Naive thymus-derived CD4-positive, alpha-beta T cell (primary cell): ENCODE measurements around the gene IL17D. TPM values are rescaled to one million over a fixed set of nuclear protein-coding genes. Genes with fewer than 3 reads are reported as not detected.

Experiments
- ATAC-seq: fragments of 150-1000 bp; cut with Tn5 transposase; 2 replicates; pipeline ENCODE4 v1.10.0; 2021; ENCODE audit warnings: mild to moderate bottlenecking, moderate library complexity
- CTCF ChIA-PET: fragments of 350-600 bp; sonication (Branson Sonifier 250); formaldehyde crosslinking; loops from one replicate; lab custom pipeline; 2021; ENCODE audit warnings: antibody characterized with exemption; lab: Charles Lee
- POLR2A ChIA-PET: fragments of 350-600 bp; sonication (Branson Sonifier 250); formaldehyde crosslinking; loops from one replicate; lab custom pipeline; 2021; ENCODE audit warnings: antibody characterized with exemption, inconsistent platforms; lab: Charles Lee
- DNase-seq, 9 donors: peaks; one replicate each; pipeline versions ENCODE4 v3.0.0 to v3.0.0-alpha.2; 2020 to 2022; ENCODE audit warnings: mixed read lengths in 1 of 9
- H3K27ac ChIP-seq: one replicate; pipeline ENCODE4 v1.7.0; 2013; ENCODE audit warnings: mild to moderate bottlenecking, low read depth, low read length, moderate library complexity
- H3K27me3 ChIP-seq, 2 donors: one replicate each; pipeline ENCODE4 v1.7.0; 2013; ENCODE audit warnings: low read length in 2 of 2, mild to moderate bottlenecking in 2 of 2, moderate library complexity in 2 of 2; ENCODE audit not compliant: control insufficient read depth in 2 of 2, insufficient read depth in 2 of 2
- H3K36me3 ChIP-seq, 3 experiments: 1 replicate in 2 of 3; 2 replicates in 1 of 3; pipeline ENCODE4 v1.7.0; 2013; ENCODE audit warnings: low read length in 3 of 3, mild to moderate bottlenecking in 3 of 3, moderate library complexity in 1 of 3; ENCODE audit not compliant: insufficient read depth in 3 of 3, control insufficient read depth in 2 of 3
- H3K4me1 ChIP-seq, 2 donors: one replicate each; pipeline ENCODE4 v1.7.0; 2013; ENCODE audit warnings: low read length in 2 of 2, mild to moderate bottlenecking in 2 of 2, moderate library complexity in 1 of 2; ENCODE audit not compliant: control insufficient read depth in 2 of 2, insufficient read depth in 2 of 2
- H3K4me3 ChIP-seq: 2 replicates; pipeline ENCODE4 v1.7.0; 2013; ENCODE audit warnings: mild to moderate bottlenecking, low read length
- H3K9me3 ChIP-seq, 3 experiments: 1 replicate in 2 of 3; 2 replicates in 1 of 3; pipeline ENCODE4 v1.7.0; 2013; ENCODE audit warnings: low read length in 3 of 3; ENCODE audit not compliant: control insufficient read depth in 2 of 3
- H3K27ac Mint-ChIP-seq, 9 donors: one replicate each; pipeline ENCODE4 v1.8.0; 2020 to 2022; ENCODE audit warnings: mixed read lengths in 9 of 9, mild to moderate bottlenecking in 8 of 9, moderate library complexity in 5 of 9, inconsistent platforms in 2 of 9
- H3K27me3 Mint-ChIP-seq, 5 donors: one replicate each; pipeline ENCODE4 v1.8.0; 2021 to 2022; ENCODE audit warnings: mixed read lengths in 5 of 5, mild to moderate bottlenecking in 1 of 5
- H3K36me3 Mint-ChIP-seq, 5 donors: one replicate each; pipeline ENCODE4 v1.8.0; 2020 to 2022; ENCODE audit warnings: mixed read lengths in 5 of 5, mild to moderate bottlenecking in 3 of 5, inconsistent platforms in 1 of 5
- H3K4me1 Mint-ChIP-seq, 7 donors: one replicate each; pipeline ENCODE4 v1.8.0; 2020 to 2022; ENCODE audit warnings: mixed read lengths in 7 of 7, mild to moderate bottlenecking in 3 of 7, inconsistent platforms in 1 of 7
- H3K4me3 Mint-ChIP-seq, 10 donors: one replicate each; pipeline ENCODE4 v1.8.0; 2020 to 2022; ENCODE audit warnings: mild to moderate bottlenecking in 10 of 10, mixed read lengths in 10 of 10, moderate library complexity in 6 of 10, inconsistent platforms in 2 of 10
- H3K9me3 Mint-ChIP-seq, 11 donors: one replicate each; pipeline ENCODE4 v1.8.0; 2020 to 2022; ENCODE audit warnings: mixed read lengths in 11 of 11, mild to moderate bottlenecking in 4 of 11, inconsistent platforms in 1 of 11, moderate library complexity in 1 of 11
- intact Hi-C, 2 donors: fragments of 100-400 bp; cut with micrococcal nuclease; formaldehyde crosslinking; loops; one replicate each; pipeline ENCODE4 v1.15.1; 2023
- polyA plus RNA-seq, 2 donors: library from polyadenylated mRNA; unstranded; fragments of 300-500 nt; fragmentation: Illumina TruSeq; gene quantifications; one replicate each; pipeline ENCODE4 v1.2.3, GENCODE V29; 2021
- total RNA-seq, 6 experiments: library from RNA in 5 of 6; stranded (reverse) in 5 of 6; gene quantifications; 1 replicate in 5 of 6; 2 replicates in 1 of 6; pipeline ENCODE4 v1.2.3 and lab custom pipeline; 2021 to 2026

The IL17D gene
- total and polyA plus RNA-seq, 7 experiments from 2014 or later = 0.10 to 0.32 (median 0.19) TPM; not detected in 4

GRCh38 chr13:20720499-20720898, 17.0 kb downstream of the IL17D start:
- ChIA-PET POLR2A (no interaction called here), CTCF (interaction anchor here (0.6 kb wide), 1 partner anchor 181 kb away, joined by 3 read pairs; no protein-coding TSS in a partner anchor)
- Histone ChIP-seq H3K4me1 (no peaks in the 10 kb centered on the region), H3K27ac (no peak overlapping the region), H3K9me3 (no peaks in the 10 kb centered on the region), H3K36me3 (no peaks in the 10 kb centered on the region), H3K27me3 (no peaks in the 10 kb centered on the region), H3K4me3 (no peak overlapping the region)
- Mint-ChIP-seq H3K36me3 (no peaks in the 10 kb centered on the region), H3K9me3 (no peaks in the 10 kb centered on the region), H3K27ac (no peak overlapping the region), H3K4me1 (peaks cover 0 to 8% (median 3%) of the 10 kb centered on the region in 7 donors), H3K4me3 (peak overlapping the region in 1 of 10 donors; percentile 34), H3K27me3 (peaks cover 10 to 18% (median 14%) of the 10 kb centered on the region in 5 donors)
- DNase-seq = no peak
- intact Hi-C loops = no loop called here
- no peak for ATAC-seq

GRCh38 chr13:20721058-20721453, 17.6 kb downstream of the IL17D start:
- no peak overlapping the region for H3K27ac Mint-ChIP-seq
- no peak overlapping the region for H3K4me3 ChIP-seq

DNA sequence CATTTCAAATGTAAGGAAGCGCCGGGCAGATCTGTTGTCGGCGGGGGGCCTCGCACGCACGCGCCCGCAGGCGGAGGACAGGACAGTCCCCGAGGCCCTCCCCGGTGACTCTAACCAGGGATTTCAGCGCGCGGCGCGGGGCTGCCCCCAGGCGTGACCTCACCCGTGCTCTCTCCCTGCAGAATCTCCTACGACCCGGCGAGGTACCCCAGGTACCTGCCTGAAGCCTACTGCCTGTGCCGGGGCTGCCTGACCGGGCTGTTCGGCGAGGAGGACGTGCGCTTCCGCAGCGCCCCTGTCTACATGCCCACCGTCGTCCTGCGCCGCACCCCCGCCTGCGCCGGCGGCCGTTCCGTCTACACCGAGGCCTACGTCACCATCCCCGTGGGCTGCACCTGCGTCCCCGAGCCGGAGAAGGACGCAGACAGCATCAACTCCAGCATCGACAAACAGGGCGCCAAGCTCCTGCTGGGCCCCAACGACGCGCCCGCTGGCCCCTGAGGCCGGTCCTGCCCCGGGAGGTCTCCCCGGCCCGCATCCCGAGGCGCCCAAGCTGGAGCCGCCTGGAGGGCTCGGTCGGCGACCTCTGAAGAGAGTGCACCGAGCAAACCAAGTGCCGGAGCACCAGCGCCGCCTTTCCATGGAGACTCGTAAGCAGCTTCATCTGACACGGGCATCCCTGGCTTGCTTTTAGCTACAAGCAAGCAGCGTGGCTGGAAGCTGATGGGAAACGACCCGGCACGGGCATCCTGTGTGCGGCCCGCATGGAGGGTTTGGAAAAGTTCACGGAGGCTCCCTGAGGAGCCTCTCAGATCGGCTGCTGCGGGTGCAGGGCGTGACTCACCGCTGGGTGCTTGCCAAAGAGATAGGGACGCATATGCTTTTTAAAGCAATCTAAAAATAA, 18.2 kb downstream of the IL17D start:
- Histone ChIP-seq H3K4me1 (no peaks in the 10 kb centered on the region), H3K9me3 (no peaks in the 10 kb centered on the region), H3K36me3 (no peaks in the 10 kb centered on the region), H3K27ac (no peak overlapping the region), H3K4me3 (no peak overlapping the region), H3K27me3 (no peaks in the 10 kb centered on the region)
- Mint-ChIP-seq H3K27ac (no peak overlapping the region), H3K9me3 (no peaks in the 10 kb centered on the region), H3K27me3 (peaks cover 10 to 18% (median 14%) of the 10 kb centered on the region in 5 donors), H3K4me1 (peaks cover 0 to 8% (median 3%) of the 10 kb centered on the region in 7 donors), H3K36me3 (peaks cover 0 to 4% (median 0%) of the 10 kb centered on the region in 5 donors), H3K4me3 (peak overlapping the region in 9 of 10 donors; percentile 23 to 78 (median 53))
- ChIA-PET POLR2A (no interaction called here), CTCF (no interaction called here)
- intact Hi-C loops = no loop called here
- peak; percentile 44 for ATAC-seq
- peak in 1 of 9 donors; percentile 10 for DNase-seq

More at GRCh38 chr13:20721058-20721453, 17.6 kb downstream of the IL17D start:
- ATAC-seq = no peak
- Histone ChIP-seq H3K36me3 (no peaks in the 10 kb centered on the region), H3K27ac (no peak overlapping the region), H3K4me1 (no peaks in the 10 kb centered on the region), H3K27me3 (no peaks in the 10 kb centered on the region), H3K9me3 (no peaks in the 10 kb centered on the region)
- Mint-ChIP-seq H3K4me1 (peaks cover 0 to 8% (median 3%) of the 10 kb centered on the region in 7 donors), H3K9me3 (no peaks in the 10 kb centered on the region), H3K36me3 (no peaks in the 10 kb centered on the region), H3K4me3 (peak overlapping the region in 3 of 10 donors; percentile 34 to 59 (median 53)), H3K27me3 (peaks cover 10 to 18% (median 14%) of the 10 kb centered on the region in 5 donors)
- intact Hi-C loops = no loop called here
- CTCF ChIA-PET = no interaction called here
- DNase-seq = no peak
- POLR2A ChIA-PET = no interaction called here

DNA sequence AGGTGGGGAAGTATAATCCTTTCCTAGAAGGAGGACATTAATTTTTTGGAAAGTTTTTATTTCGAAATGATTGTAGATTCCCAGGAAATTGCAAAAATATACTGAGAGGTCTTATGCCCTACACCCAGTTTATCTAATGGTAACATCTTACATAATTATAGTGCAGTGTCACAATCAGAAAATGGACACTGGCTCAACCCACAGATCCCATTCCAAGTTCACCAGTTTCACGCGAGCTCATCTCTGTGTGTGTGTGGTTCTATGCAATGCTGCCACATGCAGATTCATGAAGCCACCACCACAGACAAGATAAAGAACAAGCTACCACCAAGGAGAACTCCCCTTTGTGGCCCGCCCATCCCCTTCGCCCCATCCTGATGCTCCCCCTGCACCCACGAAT, 24.4 kb downstream of the IL17D start:
- ATAC-seq (no peak), DNase-seq (no peak)
- CTCF ChIA-PET = no interaction called here
- Mint-ChIP-seq H3K4me3 (no peak overlapping the region), H3K27me3 (peaks cover 0 to 4% (median 2%) of the 10 kb centered on the region in 5 donors), H3K27ac (no peak overlapping the region), H3K4me1 (peaks cover 0 to 2% (median 0%) of the 10 kb centered on the region in 7 donors), H3K9me3 (peaks cover 0 to 2% (median 0%) of the 10 kb centered on the region in 11 donors), H3K36me3 (peaks cover 0 to 32% (median 27%) of the 10 kb centered on the region in 5 donors)
- Histone ChIP-seq H3K4me1 (no peaks in the 10 kb centered on the region), H3K36me3 (peaks cover 0 to 6% (median 0%) of the 10 kb centered on the region in 3 experiments), H3K4me3 (no peak overlapping the region), H3K9me3 (no peaks in the 10 kb centered on the region), H3K27ac (no peak overlapping the region), H3K27me3 (no peaks in the 10 kb centered on the region)
- POLR2A ChIA-PET = no interaction called here
- intact Hi-C loops = no loop called here

DNA sequence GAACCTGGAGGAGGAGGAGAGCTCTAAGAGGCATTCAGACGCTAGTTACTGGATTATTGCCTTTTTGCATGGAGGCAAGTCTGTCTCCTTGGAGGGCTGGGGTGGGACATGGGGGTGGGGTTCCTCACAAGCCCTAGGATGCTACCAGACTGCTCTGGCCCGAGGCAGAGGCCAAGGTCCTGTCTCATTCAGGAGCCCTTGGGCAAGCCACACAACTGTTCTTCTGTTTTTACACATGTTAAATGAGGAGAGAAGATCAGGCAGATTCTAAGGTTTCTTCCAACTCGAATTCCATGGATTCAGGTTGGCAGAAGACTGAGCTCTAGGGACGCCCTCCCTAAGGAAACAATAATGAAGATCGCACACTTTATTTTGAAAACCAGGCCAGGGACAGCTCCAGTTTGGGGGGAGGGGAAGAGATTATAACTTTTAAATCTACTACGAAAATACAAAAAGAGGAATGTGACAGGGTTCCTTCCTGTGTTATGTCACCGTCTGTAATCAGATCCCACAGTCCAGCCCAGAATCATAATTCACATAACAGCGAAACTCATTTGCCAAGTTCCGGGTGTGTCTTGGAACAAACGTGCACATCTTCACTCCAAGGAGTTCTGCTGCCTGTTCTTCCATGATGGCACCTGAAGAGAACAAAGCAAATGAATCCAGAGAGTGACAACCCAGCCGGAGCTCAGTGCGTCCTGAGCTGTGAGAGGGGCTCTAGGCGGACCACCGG, 25.2 kb downstream of the IL17D start:
- POLR2A ChIA-PET = no interaction called here
- Mint-ChIP-seq H3K36me3 (peaks cover 0 to 32% (median 27%) of the 10 kb centered on the region in 5 donors), H3K4me3 (no peak overlapping the region), H3K27ac (no peak overlapping the region), H3K4me1 (peaks cover 0 to 2% (median 0%) of the 10 kb centered on the region in 7 donors), H3K27me3 (no peaks in the 10 kb centered on the region), H3K9me3 (peaks cover 0 to 2% (median 0%) of the 10 kb centered on the region in 11 donors)
- peaks cover 0 to 6% (median 0%) of the 10 kb centered on the region in 3 experiments for H3K36me3 ChIP-seq
- H3K4me1 ChIP-seq = no peaks in the 10 kb centered on the region
- CTCF ChIA-PET = no interaction called here
- no peak overlapping the region for H3K27ac ChIP-seq
- no peak for DNase-seq
- no peaks in the 10 kb centered on the region for H3K27me3 ChIP-seq
- H3K4me3 ChIP-seq = no peak overlapping the region
- no peaks in the 10 kb centered on the region for H3K9me3 ChIP-seq
- ATAC-seq = no peak
- intact Hi-C loops = no loop called here

GRCh38 chr13:20729633-20730585, 26.4 kb downstream of the IL17D start:
- H3K4me3 Mint-ChIP-seq = no peak overlapping the region
- H3K36me3 ChIP-seq = peaks cover 0 to 6% (median 0%) of the 10 kb centered on the region in 3 experiments
- H3K4me1 Mint-ChIP-seq = peaks cover 0 to 2% (median 0%) of the 10 kb centered on the region in 7 donors

More at GRCh38 chr13:20729633-20730585, 26.4 kb downstream of the IL17D start:
- H3K27me3 Mint-ChIP-seq = no peaks in the 10 kb centered on the region
- Histone ChIP-seq H3K27ac (no peak overlapping the region), H3K9me3 (no peaks in the 10 kb centered on the region), H3K4me3 (no peak overlapping the region), H3K27me3 (no peaks in the 10 kb centered on the region), H3K4me1 (no peaks in the 10 kb centered on the region)
- H3K27ac Mint-ChIP-seq = peak overlapping the region in 1 of 9 donors; percentile 9
- H3K9me3 Mint-ChIP-seq = peaks cover 0 to 2% (median 0%) of the 10 kb centered on the region in 11 donors
- ChIA-PET CTCF (no interaction called here), POLR2A (no interaction called here)
- peaks cover 0 to 38% (median 32%) of the 10 kb centered on the region in 5 donors for H3K36me3 Mint-ChIP-seq
- intact Hi-C loops = no loop called here
- DNase-seq (no peak), ATAC-seq (no peak)
